ENCODE results near the gene FAM228A.
A peak's percentile ranks its signal among the peaks of the same experiment; 100 is the strongest.
"Not testable (repeated sequence)": the region's sequence is repeated elsewhere in the genome, so short reads cannot be mapped to it uniquely, and the experiment has no call there.

Gene FAM228A

DNA sequence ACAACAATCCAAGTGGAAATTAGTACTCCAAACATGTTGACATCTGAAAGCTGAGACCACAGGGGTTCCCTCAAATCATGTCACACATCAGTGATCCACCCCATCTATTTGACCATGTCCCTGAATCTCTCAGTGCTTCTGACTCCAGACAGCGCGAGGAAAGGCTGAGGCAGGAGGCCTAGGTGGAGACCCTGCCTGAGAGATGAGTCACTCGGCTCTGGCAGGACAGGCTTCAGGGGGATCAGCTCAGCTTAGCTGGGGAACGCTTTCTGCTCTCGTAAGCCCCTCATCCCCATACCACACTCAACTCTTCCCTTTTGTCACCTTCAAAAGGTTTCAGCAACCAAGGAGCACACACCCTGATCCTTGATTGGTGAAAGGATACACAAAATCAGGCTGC lies 5.8 kb upstream of the FAM228A start:
- Mint-ChIP-seq H3K36me3 (ENCODE audit: insufficient read depth) (no peaks in the 10 kb centered on the region), H3K4me3 (no peak overlapping the region), H3K27ac (no peak overlapping the region), H3K27me3 (no peaks in the 10 kb centered on the region), H3K9me3 (no peaks in the 10 kb centered on the region), H3K4me1 (ENCODE audit: low read depth in 2 of 2) (no peaks in the 10 kb centered on the region)
- ATAC-seq (replicated peaks) (no peak), DNase-seq (no peak)

- ATAC-seq (replicated peaks): no peak
- no peaks in the 10 kb centered on the region for H3K4me1 Mint-ChIP-seq (ENCODE audit: low read depth in 2 of 2)
- H3K27ac Mint-ChIP-seq: no peak overlapping the region
Observed at GRCh38 chr2:24175631-24176187, 856 bp downstream of the FAM228A start.

GRCh38 chr2:24176326-24176725 lies 1.5 kb downstream of the FAM228A start:
- H3K9me3 Mint-ChIP-seq: no peaks in the 10 kb centered on the region
- no peaks in the 10 kb centered on the region for H3K4me1 Mint-ChIP-seq (ENCODE audit: low read depth in 2 of 2)
- no peak overlapping the region for H3K4me3 Mint-ChIP-seq
- H3K27ac Mint-ChIP-seq: peak overlapping the region in 1 of 2 donors; percentile 48
- no peaks in the 10 kb centered on the region for H3K27me3 Mint-ChIP-seq
- DNase-seq (no peak), ATAC-seq (replicated peaks) (no peak)
- no peaks in the 10 kb centered on the region for H3K36me3 Mint-ChIP-seq (ENCODE audit: insufficient read depth)

More at GRCh38 chr2:24175631-24176187, 856 bp downstream of the FAM228A start:
- Mint-ChIP-seq H3K9me3 (no peaks in the 10 kb centered on the region), H3K36me3 (ENCODE audit: insufficient read depth) (no peaks in the 10 kb centered on the region), H3K27me3 (no peaks in the 10 kb centered on the region), H3K4me3 (no peak overlapping the region)
- DNase-seq: no peak

GRCh38 chr2:24179683-24180082 lies 4.8 kb downstream of the FAM228A start:
- Mint-ChIP-seq H3K9me3 (no peaks in the 10 kb centered on the region), H3K4me3 (no peak overlapping the region), H3K27ac (no peak overlapping the region), H3K27me3 (no peaks in the 10 kb centered on the region), H3K4me1 (ENCODE audit: low read depth in 2 of 2) (no peaks in the 10 kb centered on the region), H3K36me3 (ENCODE audit: insufficient read depth) (no peaks in the 10 kb centered on the region)
- DNase-seq (no peak), ATAC-seq (replicated peaks) (no peak)

- H3K9me3 Mint-ChIP-seq: no peaks in the 10 kb centered on the region
- no peaks in the 10 kb centered on the region for H3K4me1 Mint-ChIP-seq (ENCODE audit: low read depth in 2 of 2)
- no peak for DNase-seq
- no peaks in the 10 kb centered on the region for H3K27me3 Mint-ChIP-seq
- ATAC-seq (replicated peaks): no peak
- no peak overlapping the region for H3K4me3 Mint-ChIP-seq
- no peaks in the 10 kb centered on the region for H3K36me3 Mint-ChIP-seq (ENCODE audit: insufficient read depth)
- no peak overlapping the region for H3K27ac Mint-ChIP-seq
Observed at GRCh38 chr2:24181849-24182248, 7.0 kb downstream of the FAM228A start.

DNA sequence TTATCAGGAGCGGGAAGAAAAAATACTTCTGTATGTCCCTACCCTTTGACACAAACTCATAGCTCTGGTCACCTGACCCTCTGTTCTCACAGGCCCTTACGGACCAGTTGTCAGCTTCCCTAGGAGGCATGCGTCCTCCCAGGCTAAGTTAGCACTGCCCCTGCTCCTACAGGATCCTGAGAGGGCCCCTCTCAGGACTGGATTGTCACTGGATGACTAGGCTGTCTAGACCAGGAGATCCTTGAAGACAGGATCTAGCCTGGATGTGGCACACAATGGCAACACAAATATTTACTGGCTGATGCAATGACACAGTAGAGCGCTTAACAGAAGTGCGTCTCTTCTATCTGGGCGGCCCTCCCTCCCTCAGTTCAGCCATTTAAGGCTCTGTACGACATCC lies 7.7 kb downstream of the FAM228A start:
- H3K27me3 Mint-ChIP-seq: no peaks in the 10 kb centered on the region
- DNase-seq (no peak), ATAC-seq (replicated peaks) (no peak)
- no peak overlapping the region for H3K27ac Mint-ChIP-seq
- H3K4me1 Mint-ChIP-seq (ENCODE audit: low read depth in 2 of 2): no peaks in the 10 kb centered on the region
- H3K36me3 Mint-ChIP-seq (ENCODE audit: insufficient read depth): no peaks in the 10 kb centered on the region
- H3K9me3 Mint-ChIP-seq: no peaks in the 10 kb centered on the region
- H3K4me3 Mint-ChIP-seq: no peak overlapping the region

DNA sequence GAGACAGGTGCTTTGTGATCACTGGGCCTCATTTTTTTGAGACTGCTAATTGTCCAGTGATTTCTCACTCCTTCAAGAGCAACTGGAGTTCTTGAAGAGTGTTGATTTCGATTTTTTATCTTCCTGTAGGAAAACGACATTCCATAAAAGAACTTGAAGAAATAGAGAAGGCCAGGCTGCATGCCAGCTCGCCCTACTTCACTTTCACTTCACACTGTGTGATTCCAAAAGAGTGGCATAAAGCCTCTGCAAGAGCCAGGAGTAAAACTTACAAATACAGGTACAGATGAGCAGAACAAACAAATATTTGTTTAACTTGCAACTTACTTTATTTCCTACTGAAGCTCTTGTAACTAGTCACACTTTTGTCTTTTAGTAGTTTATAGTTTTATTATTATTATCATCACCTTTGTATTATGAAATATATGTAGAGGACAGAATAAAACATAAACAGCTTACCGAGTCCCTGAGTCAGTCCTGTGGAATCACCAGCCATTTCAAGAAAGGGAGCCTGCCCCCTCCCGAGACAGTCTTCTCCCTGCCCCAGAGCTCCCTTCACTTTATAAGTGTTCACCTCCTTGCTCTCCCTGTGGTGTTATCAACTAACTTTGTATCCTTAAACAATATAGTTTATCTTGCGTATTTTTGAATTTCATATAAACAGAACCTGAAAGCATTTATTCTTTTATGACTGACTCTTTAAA lies 8.7 kb downstream of the FAM228A start:
- no peak for ATAC-seq (replicated peaks)
- Mint-ChIP-seq H3K4me3 (no peak overlapping the region), H3K4me1 (ENCODE audit: low read depth in 2 of 2) (no peaks in the 10 kb centered on the region), H3K9me3 (no peaks in the 10 kb centered on the region), H3K36me3 (ENCODE audit: insufficient read depth) (no peaks in the 10 kb centered on the region), H3K27ac (no peak overlapping the region), H3K27me3 (no peaks in the 10 kb centered on the region)
- no peak for DNase-seq

GRCh38 chr2:24189551-24189950 lies 14.7 kb downstream of the FAM228A start:
- Mint-ChIP-seq H3K4me3 (no peak overlapping the region), H3K36me3 (ENCODE audit: insufficient read depth) (no peaks in the 10 kb centered on the region), H3K27me3 (peaks cover 8 to 22% of the 10 kb centered on the region in 2 donors), H3K4me1 (ENCODE audit: low read depth in 2 of 2) (no peaks in the 10 kb centered on the region), H3K9me3 (peaks cover 0 to 2% of the 10 kb centered on the region in 2 donors), H3K27ac (no peak overlapping the region)
- no peak for DNase-seq
- no peak for ATAC-seq (replicated peaks)

- H3K27me3 Mint-ChIP-seq: peaks cover 8 to 22% of the 10 kb centered on the region in 2 donors
- H3K4me3 Mint-ChIP-seq: no peak overlapping the region
- H3K4me1 Mint-ChIP-seq (ENCODE audit: low read depth in 2 of 2): no peaks in the 10 kb centered on the region
- H3K36me3 Mint-ChIP-seq (ENCODE audit: insufficient read depth): no peaks in the 10 kb centered on the region
- DNase-seq (no peak), ATAC-seq (replicated peaks) (no peak)
- peaks cover 0 to 2% of the 10 kb centered on the region in 2 donors for H3K9me3 Mint-ChIP-seq
- H3K27ac Mint-ChIP-seq: no peak overlapping the region
Observed at GRCh38 chr2:24190503-24190902, 15.7 kb downstream of the FAM228A start.

- ATAC-seq (replicated peaks) (no peak), DNase-seq (no peak)
- H3K4me3 Mint-ChIP-seq: no peak overlapping the region
- peaks cover 8 to 22% of the 10 kb centered on the region in 2 donors for H3K27me3 Mint-ChIP-seq
- peaks cover 0 to 2% of the 10 kb centered on the region in 2 donors for H3K9me3 Mint-ChIP-seq
- no peaks in the 10 kb centered on the region for H3K4me1 Mint-ChIP-seq (ENCODE audit: low read depth in 2 of 2)
- no peak overlapping the region for H3K27ac Mint-ChIP-seq
- no peaks in the 10 kb centered on the region for H3K36me3 Mint-ChIP-seq (ENCODE audit: insufficient read depth)
Observed at GRCh38 chr2:24191156-24191555, 16.3 kb downstream of the FAM228A start.

DNA sequence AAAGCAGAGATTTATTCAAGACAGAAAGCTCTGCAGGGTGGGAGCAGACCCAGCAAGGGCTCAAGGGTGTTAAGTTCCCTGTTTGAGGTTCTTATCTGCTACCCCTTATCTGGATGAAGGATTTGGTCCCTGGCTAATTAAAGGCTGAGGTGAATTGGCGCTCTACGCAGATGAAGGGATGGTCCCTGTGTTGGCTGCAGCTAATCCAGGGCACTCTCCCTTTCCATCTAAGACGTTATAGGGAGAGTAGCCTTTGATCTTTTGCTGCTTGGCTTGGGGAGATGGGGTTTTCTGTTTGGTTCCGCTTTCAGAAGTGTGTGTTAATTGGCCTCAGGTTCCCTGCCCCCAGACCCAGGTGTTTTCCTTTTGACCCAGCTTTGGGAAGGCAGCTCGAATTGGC lies 17.0 kb downstream of the FAM228A start:
- H3K36me3 Mint-ChIP-seq (ENCODE audit: insufficient read depth): no peaks in the 10 kb centered on the region
- ATAC-seq (replicated peaks) (no peak), DNase-seq (no peak)
- H3K27me3 Mint-ChIP-seq: peaks cover 8 to 22% of the 10 kb centered on the region in 2 donors
- H3K9me3 Mint-ChIP-seq: peaks cover 0 to 5% of the 10 kb centered on the region in 2 donors
- no peak overlapping the region for H3K4me3 Mint-ChIP-seq
- H3K4me1 Mint-ChIP-seq (ENCODE audit: low read depth in 2 of 2): no peaks in the 10 kb centered on the region
- H3K27ac Mint-ChIP-seq: no peak overlapping the region

- H3K36me3 Mint-ChIP-seq (ENCODE audit: insufficient read depth); ATAC-seq (replicated peaks); DNase-seq; H3K4me1 Mint-ChIP-seq (ENCODE audit: low read depth in 2 of 2); H3K4me3 Mint-ChIP-seq; H3K27ac Mint-ChIP-seq; H3K27me3 Mint-ChIP-seq: not testable (repeated sequence)
- peaks cover 0 to 11% of the 10 kb centered on the region in 2 donors for H3K9me3 Mint-ChIP-seq
Observed at GRCh38 chr2:24197213-24197612, 22.4 kb downstream of the FAM228A start.

DNA sequence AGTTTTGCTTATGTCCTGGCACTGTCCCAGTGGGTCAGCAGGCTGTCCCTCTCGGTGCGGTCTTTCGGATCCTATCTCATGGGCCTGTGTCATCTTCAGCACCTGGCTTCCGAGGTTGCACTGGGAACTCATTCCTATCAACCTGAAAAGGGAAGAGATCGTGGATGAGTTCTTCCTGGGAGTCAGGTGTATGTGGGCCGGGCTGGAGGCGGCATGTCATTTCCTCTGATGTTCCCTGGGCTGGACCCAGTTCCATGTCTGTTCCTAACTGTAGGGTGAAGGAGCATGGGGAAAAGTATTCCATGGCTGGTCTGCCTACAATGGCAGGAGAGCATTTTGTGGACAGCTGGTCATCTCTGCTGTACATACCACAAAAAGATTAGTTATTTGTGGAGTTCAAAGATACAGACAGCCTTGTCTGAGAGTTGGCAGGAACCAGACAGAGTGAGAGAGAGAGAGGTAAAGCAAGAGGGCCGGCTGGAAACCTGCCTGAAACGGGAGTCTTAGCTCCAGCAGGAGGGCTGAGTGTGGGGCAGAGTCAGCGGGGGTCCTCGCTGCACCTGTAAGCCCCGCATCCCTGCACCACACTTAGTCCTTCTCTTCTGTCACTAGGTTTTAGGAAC lies 25.2 kb downstream of the FAM228A start:
- Mint-ChIP-seq H3K4me3 (no peak overlapping the region), H3K27ac (no peak overlapping the region)

DNA sequence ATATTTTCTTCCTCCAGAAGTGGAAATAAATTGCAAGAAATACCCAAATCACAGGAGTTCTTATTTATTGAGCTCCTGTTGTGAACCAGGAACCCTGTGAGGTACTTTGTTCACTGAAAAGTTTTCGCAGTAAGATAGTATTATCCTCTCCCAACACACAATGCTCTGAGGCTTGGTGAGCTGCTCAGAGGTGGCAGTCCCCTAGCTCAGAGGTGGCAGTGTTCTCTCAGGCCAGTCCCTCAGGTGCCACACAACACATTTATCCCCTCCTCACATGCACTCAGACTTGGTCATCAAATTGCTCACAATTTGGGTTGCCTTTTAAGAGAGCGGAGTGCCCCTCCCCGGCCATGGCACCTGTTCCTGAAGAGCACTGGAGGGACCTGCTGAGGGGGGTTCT lies 25.9 kb downstream of the FAM228A start:
- H3K4me3 Mint-ChIP-seq: no peak overlapping the region
- no peaks in the 10 kb centered on the region for H3K27me3 Mint-ChIP-seq
- ATAC-seq (replicated peaks) (no peak), DNase-seq (no peak)
- H3K27ac Mint-ChIP-seq: no peak overlapping the region
- H3K4me1 Mint-ChIP-seq (ENCODE audit: low read depth in 2 of 2): no peaks in the 10 kb centered on the region
- H3K9me3 Mint-ChIP-seq: peaks cover 0 to 9% of the 10 kb centered on the region in 2 donors
- H3K36me3 Mint-ChIP-seq (ENCODE audit: insufficient read depth): peaks cover 29% of the 10 kb centered on the region

More for the DNA sequence above, 25.2 kb downstream of the FAM228A start:
- DNase-seq (no peak), ATAC-seq (replicated peaks) (no peak)
- Mint-ChIP-seq H3K9me3 (peaks cover 0 to 9% of the 10 kb centered on the region in 2 donors), H3K4me1 (ENCODE audit: low read depth in 2 of 2) (no peaks in the 10 kb centered on the region), H3K36me3 (ENCODE audit: insufficient read depth) (peaks cover 25% of the 10 kb centered on the region), H3K27me3 (no peaks in the 10 kb centered on the region)

Measured in effector memory CD8-positive, alpha-beta T cell (primary cell).